ENCODE measurements around the gene KIF5A. TPM values are rescaled to one million over a fixed set of nuclear protein-coding genes. Genes with fewer than 3 reads are reported as not detected.
A peak's percentile ranks its signal among the peaks of the same experiment; 100 is the strongest.

KIF5A gene
- total RNA-seq, 4 donors from 2014 or later = 1.9 to 4.8 (median 2.9) TPM

DNA sequence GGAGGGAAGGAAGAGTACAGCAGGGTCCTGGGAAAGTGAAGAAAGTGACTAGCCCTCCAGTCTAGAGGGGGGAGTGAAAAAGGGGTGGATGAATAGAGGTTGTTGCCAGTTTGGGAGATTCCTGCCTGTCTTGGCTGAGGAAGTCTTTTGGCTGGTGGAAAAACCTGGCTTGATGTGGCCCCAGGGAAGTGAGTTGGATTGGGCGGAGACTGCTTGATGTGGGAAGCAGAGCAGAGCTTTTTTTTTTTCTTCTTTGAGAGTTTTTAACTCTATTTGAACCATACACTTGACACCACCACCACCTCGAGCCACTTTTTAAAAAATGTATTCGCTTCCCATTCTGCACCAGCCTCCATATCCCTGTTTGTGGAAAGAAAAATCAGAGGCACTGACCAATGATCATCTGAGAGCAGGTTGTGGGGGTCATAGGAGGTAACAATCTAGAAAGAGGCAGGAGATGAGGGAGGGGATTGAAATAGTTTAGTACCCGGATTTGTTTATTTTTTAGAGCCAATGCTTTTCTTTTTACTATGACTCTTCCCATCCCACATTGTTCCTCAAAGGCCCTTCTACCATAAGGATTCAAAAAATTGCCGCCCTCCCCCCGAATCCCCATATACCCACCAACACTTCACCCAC is 54.1 kb downstream of the KIF5A start:
- Histone ChIP-seq H3K36me3 (peaks cover 0 to 56% (median 0%) of the 10 kb centered on the region in 3 donors), H3K9me3 (no peaks in the 10 kb centered on the region), H3K4me1 (peaks cover 0 to 50% (median 9%) of the 10 kb centered on the region in 4 donors), H3K27ac (peak overlapping the region; percentile 80 to 97 (median 91)), H3K27me3 (no peaks in the 10 kb centered on the region), H3K4me3 (peak overlapping the region; percentile 45 to 85 (median 64))
- TF ChIP-seq EP300 (IDR thresholded peaks at IDR 0.05) = no peak
- TF ChIP-seq, protein P1, sequence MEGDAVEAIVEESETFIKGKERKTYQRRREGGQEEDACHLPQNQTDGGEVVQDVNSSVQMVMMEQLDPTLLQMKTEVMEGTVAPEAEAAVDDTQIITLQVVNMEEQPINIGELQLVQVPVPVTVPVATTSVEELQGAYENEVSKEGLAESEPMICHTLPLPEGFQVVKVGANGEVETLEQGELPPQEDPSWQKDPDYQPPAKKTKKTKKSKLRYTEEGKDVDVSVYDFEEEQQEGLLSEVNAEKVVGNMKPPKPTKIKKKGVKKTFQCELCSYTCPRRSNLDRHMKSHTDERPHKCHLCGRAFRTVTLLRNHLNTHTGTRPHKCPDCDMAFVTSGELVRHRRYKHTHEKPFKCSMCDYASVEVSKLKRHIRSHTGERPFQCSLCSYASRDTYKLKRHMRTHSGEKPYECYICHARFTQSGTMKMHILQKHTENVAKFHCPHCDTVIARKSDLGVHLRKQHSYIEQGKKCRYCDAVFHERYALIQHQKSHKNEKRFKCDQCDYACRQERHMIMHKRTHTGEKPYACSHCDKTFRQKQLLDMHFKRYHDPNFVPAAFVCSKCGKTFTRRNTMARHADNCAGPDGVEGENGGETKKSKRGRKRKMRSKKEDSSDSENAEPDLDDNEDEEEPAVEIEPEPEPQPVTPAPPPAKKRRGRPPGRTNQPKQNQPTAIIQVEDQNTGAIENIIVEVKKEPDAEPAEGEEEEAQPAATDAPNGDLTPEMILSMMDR (IDR thresholded peaks at IDR 0.05) = no peak
- no peak for TF ChIP-seq POLR2A (IDR thresholded peaks at IDR 0.05)
- peak in 1 of 2 donors; percentile 60 for DNase-seq (ENCODE audit: low spot score in 2 of 2)
- WGBS, 2 donors = 17% methylated on average over 6 of the region's 6 CpGs

DNA sequence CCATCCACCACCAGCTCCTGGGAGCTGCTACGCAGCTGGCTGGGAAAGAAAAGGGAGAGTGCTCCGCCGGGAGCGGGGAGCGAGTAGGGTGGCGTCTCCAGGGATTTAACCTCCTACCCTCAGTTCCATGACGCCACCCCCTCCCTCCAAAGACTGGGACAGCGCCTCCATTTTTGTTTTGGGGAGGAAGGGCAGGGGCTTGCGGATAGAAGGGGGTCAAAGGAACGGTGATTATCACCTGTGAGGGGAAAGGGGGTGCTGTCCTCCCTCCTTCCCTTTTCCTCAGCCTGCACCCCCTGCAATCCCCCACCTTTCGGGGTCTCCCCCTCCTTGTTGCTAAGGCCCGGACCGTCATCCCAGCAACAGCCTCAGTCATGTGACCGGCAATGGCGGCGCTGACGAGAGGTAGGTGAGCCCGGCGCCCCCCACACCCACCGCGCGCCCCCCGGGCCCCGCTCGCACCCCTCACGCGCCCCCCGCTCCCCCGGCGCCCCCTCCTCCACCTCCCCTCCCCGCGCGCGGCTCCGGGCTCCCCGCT is 54.7 kb downstream of the KIF5A start, which contains the start of gene DTX3:
Gene DTX3, plus strand, starts transcription at position 371 of the 538 bp plus-strand sequence. CDS start 1,694 bp downstream, outside the sequence.
- Histone ChIP-seq H3K27me3 (no peaks in the 10 kb centered on the region), H3K9me3 (no peaks in the 10 kb centered on the region), H3K27ac (peak within 1 kb of the TSS; percentile 80 to 97 (median 91)), H3K4me1 (peaks cover 0 to 55% (median 9%) of the 10 kb centered on the region in 4 donors), H3K4me3 (peak within 1 kb of the TSS; percentile 45 to 85 (median 64)), H3K36me3 (peaks cover 0 to 50% (median 0%) of the 10 kb centered on the region in 3 donors)
- peak in 1 of 2 donors; percentile 43 for DNase-seq (ENCODE audit: low spot score in 2 of 2)
- 1 to 2% methylated on average over 24 to 30 of the region's 36 CpGs for WGBS, 2 donors
- TF ChIP-seq POLR2A (IDR thresholded peaks at IDR 0.05) (no peak), EP300 (IDR thresholded peaks at IDR 0.05) (no peak)
- TF ChIP-seq, protein P1 (IDR thresholded peaks at IDR 0.05) = no peak

DNA sequence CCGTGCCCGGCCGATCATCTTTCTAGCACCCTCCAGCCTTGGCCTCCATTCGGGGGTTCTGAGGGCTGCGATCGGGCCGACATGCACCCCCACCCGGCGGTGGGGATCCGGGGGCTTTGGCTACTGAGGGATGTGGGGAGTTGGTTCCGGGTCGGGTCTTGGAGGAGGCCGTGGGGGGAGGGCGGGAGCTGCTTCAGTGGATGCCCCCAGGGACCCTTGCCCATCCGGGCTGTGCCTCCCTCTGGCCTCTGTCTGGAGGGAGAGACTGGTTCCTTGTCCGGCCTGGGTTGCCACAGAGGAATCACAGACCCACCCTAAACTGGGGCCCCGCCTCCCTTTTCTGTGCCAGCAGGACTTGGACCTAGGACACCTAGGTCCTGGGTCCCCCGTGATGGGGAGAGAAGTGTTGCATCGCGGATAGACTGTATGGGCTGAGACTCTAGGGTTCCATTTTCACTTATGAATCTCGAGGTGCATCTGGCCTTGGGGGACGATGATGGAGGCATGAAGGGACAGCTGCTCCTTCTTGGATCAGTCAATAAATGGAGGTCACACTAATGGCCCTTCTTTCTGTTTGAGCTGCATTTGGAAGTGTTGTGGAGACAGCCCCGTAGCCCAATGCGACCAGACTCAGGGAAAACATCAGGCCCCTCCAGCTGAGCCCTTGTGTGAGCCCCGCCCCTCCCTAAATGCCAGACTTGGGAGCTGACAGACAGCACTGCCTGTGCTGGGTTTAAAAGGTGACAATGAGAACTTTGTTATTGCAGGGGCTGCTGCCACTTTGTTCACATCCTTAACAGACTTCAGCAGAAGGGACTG is 55.4 kb downstream of the KIF5A start:
- no peak for TF ChIP-seq EP300 (IDR thresholded peaks at IDR 0.05)
- TF ChIP-seq, protein P1 (IDR thresholded peaks at IDR 0.05) = no peak
- TF ChIP-seq POLR2A (IDR thresholded peaks at IDR 0.05) = no peak
- Histone ChIP-seq H3K27me3 (no peaks in the 10 kb centered on the region), H3K9me3 (no peaks in the 10 kb centered on the region), H3K27ac (peak overlapping the region; percentile 80 to 97 (median 91)), H3K36me3 (peaks cover 0 to 43% (median 0%) of the 10 kb centered on the region in 3 donors), H3K4me1 (peaks cover 0 to 62% (median 9%) of the 10 kb centered on the region in 4 donors), H3K4me3 (peak overlapping the region; percentile 45 to 85 (median 64))
- WGBS, 2 donors = 1 to 7% methylated on average over 6 to 14 of the region's 25 CpGs
- DNase-seq (ENCODE audit: low spot score in 2 of 2) = peak in 1 of 2 donors; percentile 40

DNA sequence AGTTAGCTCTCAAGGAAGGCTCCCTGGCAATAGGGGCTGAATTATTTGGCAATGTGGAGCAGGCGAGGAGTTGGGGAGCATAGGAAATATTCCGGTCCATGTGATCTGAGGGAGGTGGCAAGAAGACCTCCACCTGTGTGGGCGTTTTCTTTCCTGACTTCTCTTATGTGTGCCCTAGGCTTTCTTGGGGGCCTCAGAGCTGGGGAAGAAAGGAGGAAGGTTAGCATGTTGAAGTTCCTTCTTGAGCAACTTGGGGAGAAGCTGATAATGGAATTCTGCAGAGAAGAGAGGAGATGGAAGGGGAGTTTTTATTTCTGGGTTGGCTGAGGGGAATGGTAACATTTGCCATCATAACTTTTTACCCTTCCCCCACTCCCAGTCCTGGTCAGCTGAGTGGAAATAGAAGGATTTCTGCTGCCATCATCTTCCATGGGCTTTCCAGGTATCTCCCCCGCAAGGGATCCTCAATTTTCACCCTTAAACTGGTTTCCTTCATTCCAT is 56.0 kb downstream of the KIF5A start:
- no peak for DNase-seq (ENCODE audit: low spot score in 2 of 2)
- 58 to 67% methylated on average over 4 of the region's 4 CpGs for WGBS, 2 donors
- Histone ChIP-seq H3K36me3 (peaks cover 0 to 36% (median 0%) of the 10 kb centered on the region in 3 donors), H3K27ac (peak overlapping the region in 2 of 4 donors; percentile 94 to 97), H3K27me3 (no peaks in the 10 kb centered on the region), H3K9me3 (no peaks in the 10 kb centered on the region), H3K4me3 (peak overlapping the region in 2 of 4 donors; percentile 71 to 85), H3K4me1 (peaks cover 0 to 68% (median 9%) of the 10 kb centered on the region in 4 donors)
- TF ChIP-seq POLR2A (IDR thresholded peaks at IDR 0.05) = no peak
- no peak for TF ChIP-seq EP300 (IDR thresholded peaks at IDR 0.05)
- TF ChIP-seq, protein P1 (IDR thresholded peaks at IDR 0.05) = no peak
